Erythroblast (primary cell): ENCODE measurements around the gene C5orf24.
"Not testable (repeated sequence)": the region's sequence is repeated elsewhere in the genome, so short reads cannot be mapped to it uniquely, and the experiment has no call there.

Source experiments
- DNase-seq, 2 experiments: peaks; one replicate each; lab custom pipeline; 2025; lab: John Stamatoyannopoulos, UW
- GATA1 ChIP-seq: IDR thresholded peaks from 2 replicates; pipeline ENCODE4 v1.6.1; 2011; ENCODE audit warnings: low read depth, mild to moderate bottlenecking, control low read depth, low read length, moderate library complexity
- POLR2A ChIP-seq: IDR thresholded peaks from 2 replicates; pipeline ENCODE4 v1.6.1; 2011; ENCODE audit warnings: mild to moderate bottlenecking, low read length

C5orf24 gene

GRCh38 chr5:134840811-134841210 lies 5.0 kb upstream of the C5orf24 start:
- DNase-seq, result no peak
- TF ChIP-seq GATA1 (no peak), POLR2A (no peak)

- no peak for DNase-seq
- no peak for TF ChIP-seq GATA1
- TF ChIP-seq POLR2A, result no peak
Measured at GRCh38 chr5:134844252-134844651, 1.5 kb upstream of the C5orf24 start.

- no peak for DNase-seq
- no peak for TF ChIP-seq POLR2A
- TF ChIP-seq GATA1, result no peak
Measured at GRCh38 chr5:134845335-134845851, 375 bp upstream of the C5orf24 start.

- DNase-seq, result peak; percentile 67 to 74
- TF ChIP-seq POLR2A, result no peak
- TF ChIP-seq GATA1, result no peak
Measured at GRCh38 chr5:134846641-134846960, 833 bp downstream of the C5orf24 start.

- not testable (repeated sequence) for DNase-seq
Measured at GRCh38 chr5:134849434-134849933, 3.7 kb downstream of the C5orf24 start.

- peak; percentile 33 to 40 for DNase-seq
- TF ChIP-seq POLR2A (no peak), GATA1 (no peak)
Measured at GRCh38 chr5:134851307-134851923, 5.6 kb downstream of the C5orf24 start.

- not testable (repeated sequence) for DNase-seq
Measured at GRCh38 chr5:134856465-134856864, 10.7 kb downstream of the C5orf24 start.

GRCh38 chr5:134857401-134857800 lies 11.6 kb downstream of the C5orf24 start:
- TF ChIP-seq POLR2A (no peak), GATA1 (no peak)
- DNase-seq, result no peak

- peak; percentile 35 to 40 for DNase-seq
- TF ChIP-seq POLR2A (no peak), GATA1 (no peak)
Measured at GRCh38 chr5:134864707-134865106, 18.9 kb downstream of the C5orf24 start.

- TF ChIP-seq GATA1 (no peak), POLR2A (no peak)
Measured at GRCh38 chr5:134873494-134873893, 27.7 kb downstream of the C5orf24 start.

GRCh38 chr5:134873987-134874830 lies 28.4 kb downstream of the C5orf24 start, which contains the start of gene TXNDC15:
TSS of gene TXNDC15 (plus strand) at chr5:134874371. CDS start at chr5:134874428, 57 bp downstream.
- TF ChIP-seq POLR2A (peak; percentile 87), GATA1 (no peak)
- peak; percentile 90 to 92 for DNase-seq

More at GRCh38 chr5:134873494-134873893, 27.7 kb downstream of the C5orf24 start:
- DNase-seq, result no peak

GRCh38 chr5:134874831-134875655 lies 29.3 kb downstream of the C5orf24 start:
- DNase-seq, result peak; percentile 70 to 71
- TF ChIP-seq POLR2A (no peak), GATA1 (no peak)

- DNase-seq, result peak; percentile 55 to 81
- TF ChIP-seq GATA1 (no peak), POLR2A (no peak)
Measured at GRCh38 chr5:134877159-134877558, 31.4 kb downstream of the C5orf24 start.
